Measurements from ENCODE around the gene EFCAB7.
A peak's percentile ranks its signal among the peaks of the same experiment; 100 is the strongest.
"Not testable (repeated sequence)": the region's sequence is repeated elsewhere in the genome, so short reads cannot be mapped to it uniquely, and the experiment has no call there.

EFCAB7 gene

GRCh38 chr1:63557365-63557987, 34.2 kb downstream of the EFCAB7 start:
- no peak for DNase-seq

GRCh38 chr1:63559357-63559756, 36.0 kb downstream of the EFCAB7 start:
- no peak for DNase-seq

- no peak for DNase-seq
Measured at GRCh38 chr1:63563745-63564144, 40.4 kb downstream of the EFCAB7 start.

- no peak for DNase-seq
Measured at GRCh38 chr1:63569068-63569467, 45.7 kb downstream of the EFCAB7 start.

- DNase-seq, result no peak
Measured at GRCh38 chr1:63569640-63570316, 46.5 kb downstream of the EFCAB7 start.

- DNase-seq, result not testable (repeated sequence)
Measured at GRCh38 chr1:63572686-63573085, 49.4 kb downstream of the EFCAB7 start.

GRCh38 chr1:63574203-63574796, 51.0 kb downstream of the EFCAB7 start:
- not testable (repeated sequence) for DNase-seq

- DNase-seq, result peak; percentile 3
Measured at GRCh38 chr1:63575340-63575826, 52.1 kb downstream of the EFCAB7 start.

- not testable (repeated sequence) for DNase-seq
Measured at GRCh38 chr1:63586326-63586725, 63.0 kb downstream of the EFCAB7 start.

GRCh38 chr1:63590166-63590560, 66.8 kb downstream of the EFCAB7 start:
- no peak for DNase-seq

- no peak for DNase-seq
Measured at GRCh38 chr1:63592536-63593302, 69.4 kb downstream of the EFCAB7 start.

- DNase-seq, result peak; percentile 85
Measured at GRCh38 chr1:63593303-63593885, 70.1 kb downstream of the EFCAB7 start, which contains the start of gene PGM1. Gene PGM1 (plus strand): TSS chr1:63593411. CDS start chr1:63593489, 78 bp downstream.

- DNase-seq, result peak; percentile 72
Measured at GRCh38 chr1:63593886-63594605, 70.7 kb downstream of the EFCAB7 start.

GRCh38 chr1:63595435-63595834, 72.1 kb downstream of the EFCAB7 start:
- DNase-seq, result no peak

- no peak for DNase-seq
Measured at GRCh38 chr1:63599799-63600198, 76.5 kb downstream of the EFCAB7 start.

- no peak for DNase-seq
Measured at GRCh38 chr1:63600248-63600647, 76.9 kb downstream of the EFCAB7 start.

GRCh38 chr1:63601061-63601460, 77.7 kb downstream of the EFCAB7 start:
- DNase-seq, result no peak

- no peak for DNase-seq
Measured at GRCh38 chr1:63601463-63601862, 78.1 kb downstream of the EFCAB7 start.

- DNase-seq, result no peak
Measured at GRCh38 chr1:63601912-63602311, 78.6 kb downstream of the EFCAB7 start.

GRCh38 chr1:63602629-63603028, 79.3 kb downstream of the EFCAB7 start:
- DNase-seq, result no peak

- DNase-seq, result no peak
Measured at GRCh38 chr1:63603810-63604209, 80.5 kb downstream of the EFCAB7 start.

- no peak for DNase-seq
Measured at GRCh38 chr1:63607322-63607721, 84.0 kb downstream of the EFCAB7 start.

Data from NCI-H146 (cell line).